Breast epithelium (tissue), 4 donors: Measurements from ENCODE around the gene UBTFL1. TPM values are rescaled to one million over a fixed set of nuclear protein-coding genes. Genes with fewer than 3 reads are reported as not detected.

Experiments used
- DNase-seq, 2 donors: peaks; one replicate each; pipeline ENCODE4 v3.0.0-alpha.2; 2019; ENCODE audit warnings: low spot score in 2 of 2
- H3K27ac ChIP-seq, 2 donors: fragments of 200-600 bp; sonication (generic) in 1 of 2; one replicate each; pipeline ENCODE4 v1.5.1; 2016 to 2019; ENCODE audit warnings: mild to moderate bottlenecking in 1 of 2
- H3K27me3 ChIP-seq, 2 donors: fragments of 200-600 bp; sonication (generic) in 1 of 2; one replicate each; pipeline versions ENCODE4 v1.5.1 to v1.6.0; 2017 to 2019; ENCODE audit warnings: control low read depth in 1 of 2, mild to moderate bottlenecking in 1 of 2
- H3K36me3 ChIP-seq: fragments of 200-600 bp; one replicate; pipeline ENCODE4 v1.5.1; 2019
- H3K4me1 ChIP-seq, 2 donors: fragments of 200-600 bp; sonication (generic); one replicate each; pipeline ENCODE4 v1.5.1; 2016 to 2019; ENCODE audit warnings: control low read depth in 1 of 2
- H3K4me3 ChIP-seq, 3 donors: fragments of 200-600 bp; sonication (generic); 1 replicate in 2 of 3; 2 replicates in 1 of 3; pipeline ENCODE4 v1.5.1; 2016 to 2019; ENCODE audit warnings: mild to moderate bottlenecking in 3 of 3, moderate library complexity in 2 of 3
- H3K9me3 ChIP-seq, 2 donors: fragments of 200-600 bp; sonication (generic) in 1 of 2; one replicate each; pipeline ENCODE4 v1.5.1; 2016 to 2019; ENCODE audit warnings: control low read depth in 1 of 2
- CTCF ChIP-seq, 3 donors: fragments of 450-650 bp; IDR thresholded peaks; one replicate each; pipeline ENCODE4 v1.5.1; 2016 to 2017; ENCODE audit warnings: antibody characterized with exemption in 3 of 3, mild to moderate bottlenecking in 3 of 3, moderate library complexity in 3 of 3
- POLR2A ChIP-seq: fragments of 450-650 bp; IDR thresholded peaks from one replicate; pipeline ENCODE4 v1.6.1; 2016; ENCODE audit warnings: antibody characterized with exemption, mild to moderate bottlenecking, moderate library complexity
- POLR2AphosphoS5 ChIP-seq, 3 donors: sonication (generic); formaldehyde crosslinking; IDR thresholded peaks; one replicate each; pipeline ENCODE4 v1.6.1; 2017; ENCODE audit warnings: antibody characterized with exemption in 3 of 3
- intact Hi-C: fragments of 100-400 bp; cut with DNase I; formaldehyde crosslinking; loops from one replicate; pipeline ENCODE4 v1.15.1; 2023; ENCODE audit warnings: low total_unique reads
- total RNA-seq, 3 donors: library from RNA; depleted of rRNA; stranded (reverse); fragments of >200 nt; gene quantifications; one replicate each; pipeline ENCODE4 v1.1.0, GENCODE V29; 2016

UBTFL1 gene
- total RNA-seq, 3 donors from 2014 or later, result not detected

- no peaks in the 10 kb centered on the region for H3K36me3 ChIP-seq
- H3K4me3 ChIP-seq, result no peak overlapping the region
- H3K27ac ChIP-seq, result no peak overlapping the region
- no peak for DNase-seq
- intact Hi-C loops, result no loop called here
- H3K9me3 ChIP-seq, result no peaks in the 10 kb centered on the region
- H3K27me3 ChIP-seq, result no peaks in the 10 kb centered on the region
- no peaks in the 10 kb centered on the region for H3K4me1 ChIP-seq
- peak in 1 of 3 donors; percentile 24 for TF ChIP-seq CTCF (IDR thresholded peaks at IDR 0.05)
- no peak for TF ChIP-seq POLR2A
- TF ChIP-seq POLR2AphosphoS5 (IDR thresholded peaks at IDR 0.05), result no peak
These were observed 27.8 kb downstream of the UBTFL1 start for GRCh38 chr11:90113541-90113940.

GRCh38 chr11:90120191-90120590 is 34.4 kb downstream of the UBTFL1 start:
- Histone ChIP-seq H3K4me3 (no peak overlapping the region), H3K27ac (no peak overlapping the region), H3K36me3 (no peaks in the 10 kb centered on the region), H3K27me3 (no peaks in the 10 kb centered on the region), H3K9me3 (no peaks in the 10 kb centered on the region), H3K4me1 (no peaks in the 10 kb centered on the region)
- intact Hi-C loops, result no loop called here
- TF ChIP-seq CTCF (IDR thresholded peaks at IDR 0.05) (no peak), POLR2A (no peak), POLR2AphosphoS5 (IDR thresholded peaks at IDR 0.05) (no peak)
- DNase-seq, result no peak

- H3K9me3 ChIP-seq, result no peaks in the 10 kb centered on the region
- no peak for DNase-seq
- H3K36me3 ChIP-seq, result no peaks in the 10 kb centered on the region
- TF ChIP-seq POLR2A (no peak), POLR2AphosphoS5 (IDR thresholded peaks at IDR 0.05) (no peak), CTCF (IDR thresholded peaks at IDR 0.05) (no peak)
- intact Hi-C loops, result no loop called here
- H3K4me3 ChIP-seq, result no peak overlapping the region
- H3K27ac ChIP-seq, result no peak overlapping the region
- no peaks in the 10 kb centered on the region for H3K4me1 ChIP-seq
- H3K27me3 ChIP-seq, result no peaks in the 10 kb centered on the region
These were observed 38.6 kb downstream of the UBTFL1 start for GRCh38 chr11:90124371-90124770.

- DNase-seq, result no peak
- Histone ChIP-seq H3K36me3 (no peaks in the 10 kb centered on the region), H3K4me3 (no peak overlapping the region), H3K27me3 (no peaks in the 10 kb centered on the region), H3K9me3 (no peaks in the 10 kb centered on the region), H3K4me1 (no peaks in the 10 kb centered on the region), H3K27ac (no peak overlapping the region)
- TF ChIP-seq CTCF (IDR thresholded peaks at IDR 0.05) (no peak), POLR2A (no peak), POLR2AphosphoS5 (IDR thresholded peaks at IDR 0.05) (no peak)
- intact Hi-C loops, result no loop called here
These were observed 39.2 kb downstream of the UBTFL1 start for GRCh38 chr11:90124946-90125345.

- no peaks in the 10 kb centered on the region for H3K4me1 ChIP-seq
- H3K4me3 ChIP-seq, result peak overlapping the region; percentile 48 to 71 (median 52)
- peak overlapping the region in 1 of 2 donors; percentile 56 for H3K27ac ChIP-seq
- no peaks in the 10 kb centered on the region for H3K36me3 ChIP-seq
- intact Hi-C loops, result no loop called here
- H3K27me3 ChIP-seq, result peaks cover 0 to 15% of the 10 kb centered on the region in 2 donors
- H3K9me3 ChIP-seq, result no peaks in the 10 kb centered on the region
- no peak for TF ChIP-seq POLR2A
- no peak for DNase-seq
These were observed 48.1 kb downstream of the UBTFL1 start for GRCh38 chr11:90133560-90134477.
